Colonic mucosa (tissue), 4 donors: Measurements from ENCODE around the gene TMTC2. TPM values are rescaled to one million over a fixed set of nuclear protein-coding genes. Genes with fewer than 3 reads are reported as not detected.

ENCODE experiments used
- DNase-seq: peaks from one replicate; pipeline ENCODE4 v3.0.0-alpha.2; 2020
- H3K27ac ChIP-seq: fragments of 200-600 bp; one replicate; pipeline ENCODE4 v1.8.0; 2021
- H3K27me3 ChIP-seq: fragments of 200-600 bp; one replicate; pipeline ENCODE4 v1.8.0; 2021
- H3K36me3 ChIP-seq: fragments of 200-600 bp; one replicate; pipeline ENCODE4 v1.8.0; 2021
- H3K4me1 ChIP-seq: fragments of 200-600 bp; one replicate; pipeline ENCODE4 v1.8.0; 2021; ENCODE audit warnings: mild to moderate bottlenecking
- H3K4me3 ChIP-seq: fragments of 200-600 bp; one replicate; pipeline ENCODE4 v1.8.0; 2021
- H3K9ac ChIP-seq, 2 donors: one replicate each; pipeline ENCODE4 v1.7.0; 2013; ENCODE audit warnings: control low read depth in 2 of 2, low read depth in 2 of 2, low read length in 2 of 2
- H3K9me3 ChIP-seq: fragments of 200-600 bp; one replicate; pipeline ENCODE4 v1.8.0; 2021
- intact Hi-C: fragments of 100-400 bp; cut with DNase I; formaldehyde crosslinking; loops from one replicate; pipeline ENCODE4 v1.14.1; 2022
- total RNA-seq, 2 donors: library from RNA; stranded (reverse); fragmentation: NEBNext Ultra II Directional in 1 of 2; extraction: Animal tissue kit (Norgen Biotek cat#: 25700) in 1 of 2; gene quantifications; one replicate each; pipeline ENCODE4 v1.2.1, GENCODE V29; 2021
- TF ChIP-seq, protein P1 (sequence below): fragments of 200-600 bp; IDR thresholded peaks from one replicate; pipeline ENCODE4 v1.8.0; 2022; ENCODE audit warnings: antibody characterized with exemption, mild to moderate bottlenecking
- donor health status: healthy.
- donor health status: DM: no; HTN: no; CAD: no.
- donor health status: DM: no; HTN: no; CAD: no.

The TMTC2 gene
- total RNA-seq, 2 donors from 2014 or later = 12.2 to 20.6 TPM

DNA sequence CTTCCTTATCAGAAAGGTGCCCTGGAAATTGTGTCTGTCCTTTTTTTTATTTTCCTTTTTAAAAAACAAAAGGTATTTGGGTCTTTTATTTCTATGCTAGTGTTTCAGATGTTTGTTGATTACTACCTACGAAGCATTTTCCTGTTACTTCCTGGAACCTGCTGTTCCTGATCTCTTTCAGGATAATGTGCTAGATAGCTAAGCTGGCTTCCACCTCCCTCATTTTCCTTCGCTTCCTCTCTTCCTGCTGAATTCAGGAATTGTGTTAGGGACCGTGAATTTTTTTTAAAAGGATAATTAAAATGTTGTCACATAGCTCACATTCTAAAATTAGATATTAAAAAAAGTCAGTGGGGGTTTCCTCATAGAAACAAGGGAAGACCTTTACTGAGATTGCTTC, 27.7 kb downstream of the TMTC2 start:
- DNase-seq = no peak
- no peaks in the 10 kb centered on the region for H3K36me3 ChIP-seq
- intact Hi-C loops = no loop called here
- TF ChIP-seq, protein P1, sequence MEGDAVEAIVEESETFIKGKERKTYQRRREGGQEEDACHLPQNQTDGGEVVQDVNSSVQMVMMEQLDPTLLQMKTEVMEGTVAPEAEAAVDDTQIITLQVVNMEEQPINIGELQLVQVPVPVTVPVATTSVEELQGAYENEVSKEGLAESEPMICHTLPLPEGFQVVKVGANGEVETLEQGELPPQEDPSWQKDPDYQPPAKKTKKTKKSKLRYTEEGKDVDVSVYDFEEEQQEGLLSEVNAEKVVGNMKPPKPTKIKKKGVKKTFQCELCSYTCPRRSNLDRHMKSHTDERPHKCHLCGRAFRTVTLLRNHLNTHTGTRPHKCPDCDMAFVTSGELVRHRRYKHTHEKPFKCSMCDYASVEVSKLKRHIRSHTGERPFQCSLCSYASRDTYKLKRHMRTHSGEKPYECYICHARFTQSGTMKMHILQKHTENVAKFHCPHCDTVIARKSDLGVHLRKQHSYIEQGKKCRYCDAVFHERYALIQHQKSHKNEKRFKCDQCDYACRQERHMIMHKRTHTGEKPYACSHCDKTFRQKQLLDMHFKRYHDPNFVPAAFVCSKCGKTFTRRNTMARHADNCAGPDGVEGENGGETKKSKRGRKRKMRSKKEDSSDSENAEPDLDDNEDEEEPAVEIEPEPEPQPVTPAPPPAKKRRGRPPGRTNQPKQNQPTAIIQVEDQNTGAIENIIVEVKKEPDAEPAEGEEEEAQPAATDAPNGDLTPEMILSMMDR = no peak
- no peaks in the 10 kb centered on the region for H3K4me1 ChIP-seq
- no peak overlapping the region for H3K9ac ChIP-seq
- no peaks in the 10 kb centered on the region for H3K9me3 ChIP-seq
- H3K4me3 ChIP-seq = no peak overlapping the region
- H3K27me3 ChIP-seq = no peaks in the 10 kb centered on the region
- H3K27ac ChIP-seq = no peak overlapping the region

DNA sequence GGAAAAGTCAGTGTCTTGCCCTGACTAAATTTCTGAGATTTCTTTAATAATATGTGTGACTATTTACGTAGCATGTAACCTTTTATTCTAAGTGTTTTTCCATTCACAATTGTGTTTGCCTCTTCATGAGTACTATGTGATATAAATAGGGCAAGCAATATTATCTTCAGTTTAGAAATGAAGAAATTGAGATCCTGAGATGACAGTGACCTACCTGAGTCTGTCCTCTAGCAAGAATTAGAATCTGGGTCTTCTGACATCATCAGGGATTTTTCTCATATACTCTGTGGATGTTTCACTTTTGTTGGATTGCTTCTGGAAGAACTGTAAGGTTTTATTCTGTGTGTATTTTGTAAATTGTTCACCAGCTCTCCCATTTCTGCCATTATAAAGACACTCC, 35.0 kb downstream of the TMTC2 start:
- DNase-seq = no peak
- intact Hi-C loops = no loop called here
- TF ChIP-seq, protein P1 = no peak
- Histone ChIP-seq H3K27ac (no peak overlapping the region), H3K9me3 (no peaks in the 10 kb centered on the region), H3K27me3 (no peaks in the 10 kb centered on the region), H3K36me3 (no peaks in the 10 kb centered on the region), H3K9ac (no peak overlapping the region), H3K4me1 (no peaks in the 10 kb centered on the region), H3K4me3 (no peak overlapping the region)

DNA sequence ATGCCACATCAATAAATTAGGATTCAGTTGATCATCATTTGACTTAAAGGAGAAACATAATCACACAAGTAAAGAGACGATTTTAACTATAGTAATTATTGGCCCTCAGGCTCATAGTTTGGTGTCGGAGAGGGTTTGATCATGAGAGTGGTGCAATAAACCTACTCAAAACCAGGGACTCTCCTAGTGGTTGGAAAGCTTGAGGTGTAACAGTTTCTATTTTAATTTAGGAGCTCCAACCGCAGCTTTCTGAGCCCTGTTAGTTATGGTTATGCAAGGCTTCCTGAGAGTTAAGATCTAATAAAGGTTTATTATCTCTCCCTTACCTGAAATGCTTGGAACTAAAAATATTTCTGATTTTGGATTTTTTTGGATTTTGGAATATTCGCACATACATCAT, 36.4 kb downstream of the TMTC2 start:
- TF ChIP-seq, protein P1 = no peak
- no peak for DNase-seq
- Histone ChIP-seq H3K36me3 (no peaks in the 10 kb centered on the region), H3K9ac (no peak overlapping the region), H3K4me1 (no peaks in the 10 kb centered on the region), H3K4me3 (no peak overlapping the region), H3K9me3 (no peaks in the 10 kb centered on the region), H3K27ac (no peak overlapping the region), H3K27me3 (no peaks in the 10 kb centered on the region)
- intact Hi-C loops = no loop called here

DNA sequence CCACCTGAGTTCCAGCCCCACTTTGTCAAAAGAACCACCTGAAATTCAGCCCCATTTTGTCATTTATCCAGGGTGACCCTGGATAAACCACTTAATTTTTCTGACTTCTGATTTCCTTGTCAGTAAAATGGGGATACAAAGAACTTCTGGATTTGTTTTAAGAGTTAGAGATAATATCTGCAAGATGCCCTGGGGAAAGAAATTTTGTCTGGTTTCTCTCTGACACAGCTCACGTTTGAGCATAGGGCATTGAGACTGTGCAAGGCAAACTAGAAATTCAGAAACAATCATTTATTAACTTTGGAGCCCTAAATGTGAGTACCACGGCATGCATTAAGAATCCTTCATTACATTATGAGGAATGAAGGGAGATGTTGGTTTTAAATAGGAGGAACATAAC, 37.2 kb downstream of the TMTC2 start:
- TF ChIP-seq, protein P1 = no peak
- no peak overlapping the region for H3K4me3 ChIP-seq
- DNase-seq = no peak
- no peaks in the 10 kb centered on the region for H3K9me3 ChIP-seq
- no peak overlapping the region for H3K27ac ChIP-seq
- H3K4me1 ChIP-seq = no peaks in the 10 kb centered on the region
- no peaks in the 10 kb centered on the region for H3K27me3 ChIP-seq
- H3K36me3 ChIP-seq = no peaks in the 10 kb centered on the region
- no peak overlapping the region for H3K9ac ChIP-seq
- intact Hi-C loops = no loop called here

DNA sequence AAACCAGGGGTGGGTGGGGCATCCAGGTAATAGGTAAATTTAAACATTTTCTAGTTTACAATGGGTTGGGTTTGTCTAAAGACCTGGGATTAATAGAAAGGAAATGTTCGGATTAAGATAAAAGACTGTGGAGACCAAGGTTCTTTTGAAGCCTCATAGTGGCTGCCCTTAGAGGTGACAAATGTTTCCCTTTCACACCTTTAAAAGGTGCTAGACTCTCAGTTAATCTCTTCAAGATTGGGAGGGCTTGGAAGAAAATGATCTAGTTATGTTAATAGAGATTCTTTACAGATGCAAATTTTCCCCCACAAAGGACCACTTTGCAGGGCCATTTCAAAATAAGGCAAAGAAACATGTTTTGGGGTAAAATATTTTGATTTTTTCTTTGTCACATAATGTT, 39.0 kb downstream of the TMTC2 start:
- no peaks in the 10 kb centered on the region for H3K36me3 ChIP-seq
- TF ChIP-seq, protein P1 = no peak

DNA sequence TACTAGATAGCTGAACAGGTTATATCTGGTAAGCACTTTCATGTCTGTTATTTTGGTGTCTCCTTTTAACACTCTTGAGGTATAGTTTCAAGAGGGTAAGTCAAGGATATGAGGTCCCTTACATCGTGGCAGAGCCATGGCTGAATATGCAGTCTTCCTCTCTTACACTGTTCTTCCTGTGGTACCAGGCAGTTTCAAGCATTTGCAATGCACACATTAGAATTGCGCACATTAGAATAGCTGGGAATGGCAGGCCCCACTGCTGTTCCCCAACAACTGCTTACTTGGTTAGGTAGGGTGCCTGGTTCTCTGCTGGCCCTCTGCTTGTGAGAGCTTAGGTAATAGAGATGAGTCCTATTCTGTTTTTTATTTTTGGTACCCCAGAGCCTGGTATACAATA, 41.2 kb downstream of the TMTC2 start:
- no peaks in the 10 kb centered on the region for H3K4me1 ChIP-seq
- intact Hi-C loops = no loop called here

More for the DNA sequence above, 39.0 kb downstream of the TMTC2 start:
- Histone ChIP-seq H3K4me3 (no peak overlapping the region), H3K4me1 (no peaks in the 10 kb centered on the region), H3K27ac (no peak overlapping the region), H3K9me3 (no peaks in the 10 kb centered on the region), H3K27me3 (no peaks in the 10 kb centered on the region), H3K9ac (no peak overlapping the region)
- no peak for DNase-seq
- intact Hi-C loops = no loop called here

More for the DNA sequence above, 41.2 kb downstream of the TMTC2 start:
- Histone ChIP-seq H3K36me3 (no peaks in the 10 kb centered on the region), H3K27me3 (no peaks in the 10 kb centered on the region), H3K9me3 (no peaks in the 10 kb centered on the region), H3K4me3 (no peak overlapping the region), H3K9ac (no peak overlapping the region), H3K27ac (no peak overlapping the region)
- no peak for DNase-seq
- TF ChIP-seq, protein P1 = no peak
